ENCODE results near the gene RAB14.

DNA sequence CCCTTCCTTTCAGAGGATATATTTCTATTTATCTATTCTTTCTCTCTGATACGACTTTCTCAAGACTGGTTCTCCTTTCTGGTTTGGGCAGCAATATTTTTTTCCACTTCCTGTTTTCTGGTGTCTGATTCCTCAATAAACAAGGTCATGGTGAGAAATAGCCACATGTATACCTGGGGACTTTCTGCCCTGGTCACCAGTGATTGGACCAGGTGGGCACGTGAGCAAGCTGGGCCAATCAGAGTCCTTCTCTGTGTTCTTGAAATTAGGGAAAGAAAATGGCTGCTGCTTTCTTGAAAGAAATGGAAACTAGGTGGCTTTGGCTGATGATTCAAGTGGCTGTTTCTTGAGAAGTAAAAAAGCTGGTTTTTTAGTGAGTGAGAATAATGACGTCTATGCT lies 47.9 kb upstream of the RAB14 start:
- TF ChIP-seq SUZ12 (IDR thresholded peaks at IDR 0.05; ENCODE audit: extremely low read depth, insufficient read depth, insufficient read length), result no peak
- TF ChIP-seq ZNF274 (IDR thresholded peaks at IDR 0.05; ENCODE audit: low read depth, low read length), result no peak

Data from NT2/D1 (cell line).